Adipocyte (in vitro differentiated cells): ENCODE measurements around the gene CABLES1.

Source experiments
- DNase-seq: peaks from one replicate; pipeline ENCODE4 v3.0.0-alpha.2; 2015; ENCODE audit warnings: low read depth
- H3K27me3 ChIP-seq: replicated peaks from 2 replicates; pipeline ENCODE4 v1.7.0; 2013; ENCODE audit warnings: mild to moderate bottlenecking, low read length, moderate library complexity; ENCODE audit not compliant: control insufficient read depth, insufficient read depth
- H3K36me3 ChIP-seq: 2 replicates; pipeline ENCODE4 v1.7.0; 2013; ENCODE audit warnings: low read length, mild to moderate bottlenecking, moderate library complexity; ENCODE audit not compliant: control insufficient read depth, insufficient read depth, severe bottlenecking
- H3K4me1 ChIP-seq: 2 replicates; pipeline ENCODE4 v1.7.0; 2013; ENCODE audit warnings: mild to moderate bottlenecking, low read length, moderate library complexity; ENCODE audit not compliant: control insufficient read depth, insufficient read depth
- H3K4me3 ChIP-seq: 2 replicates; pipeline ENCODE4 v1.7.0; 2013; ENCODE audit warnings: mild to moderate bottlenecking, low read length, moderate library complexity
- H3K9ac ChIP-seq: 2 replicates; pipeline ENCODE4 v1.7.0; 2013; ENCODE audit warnings: mild to moderate bottlenecking, low read length, moderate library complexity
- H3K9me3 ChIP-seq: 2 replicates; pipeline ENCODE4 v1.7.0; 2013; ENCODE audit warnings: mild to moderate bottlenecking, low read length, moderate library complexity; ENCODE audit not compliant: control insufficient read depth

The CABLES1 gene

DNA sequence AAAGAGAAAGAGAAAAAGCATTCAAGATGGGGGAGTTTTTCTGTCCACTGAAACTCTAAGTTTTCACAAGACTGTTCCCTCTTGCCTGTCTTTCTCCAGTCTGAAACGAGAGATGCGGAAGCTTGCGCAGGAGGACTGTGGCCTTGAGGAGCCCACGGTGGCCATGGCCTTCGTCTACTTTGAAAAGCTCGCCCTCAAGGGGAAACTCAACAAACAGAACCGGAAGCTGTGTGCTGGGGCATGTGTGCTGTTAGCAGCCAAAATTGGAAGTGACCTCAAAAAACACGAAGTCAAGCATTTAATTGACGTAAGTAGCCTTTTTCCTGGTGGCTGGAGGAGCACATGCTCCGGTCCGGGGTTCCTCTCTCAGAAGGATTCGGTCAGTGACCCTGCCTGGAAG, 118.3 kb downstream of the CABLES1 start:
- Histone ChIP-seq H3K4me1 (peaks cover 35% of the 10 kb centered on the region), H3K27me3 (no peaks in the 10 kb centered on the region), H3K9ac (no peak overlapping the region), H3K4me3 (no peak overlapping the region), H3K9me3 (peaks cover 5% of the 10 kb centered on the region), H3K36me3 (peaks cover 70% of the 10 kb centered on the region)
- DNase-seq = no peak

DNA sequence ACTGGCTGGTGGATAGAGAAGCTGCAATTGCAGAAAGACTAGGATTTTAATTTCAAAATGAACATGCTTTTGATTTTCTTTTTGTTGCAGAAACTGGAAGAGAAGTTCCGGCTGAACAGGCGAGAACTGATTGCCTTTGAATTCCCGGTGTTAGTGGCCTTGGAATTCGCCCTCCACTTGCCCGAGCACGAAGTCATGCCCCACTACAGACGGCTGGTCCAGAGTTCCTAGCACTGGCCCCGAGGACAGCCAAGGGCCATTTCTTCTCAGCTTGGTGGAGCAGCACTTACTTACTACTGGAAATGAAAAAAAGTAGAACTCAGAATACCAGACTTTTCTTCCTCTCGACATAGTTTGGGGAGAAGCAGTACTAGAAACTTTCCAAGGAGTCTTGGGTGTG, 121.9 kb downstream of the CABLES1 start:
- Histone ChIP-seq H3K4me3 (no peak overlapping the region), H3K9me3 (no peaks in the 10 kb centered on the region), H3K9ac (peak overlapping the region; percentile 63), H3K27me3 (no peaks in the 10 kb centered on the region), H3K36me3 (peaks cover 56% of the 10 kb centered on the region), H3K4me1 (peaks cover 44% of the 10 kb centered on the region)
- DNase-seq = no peak

DNA sequence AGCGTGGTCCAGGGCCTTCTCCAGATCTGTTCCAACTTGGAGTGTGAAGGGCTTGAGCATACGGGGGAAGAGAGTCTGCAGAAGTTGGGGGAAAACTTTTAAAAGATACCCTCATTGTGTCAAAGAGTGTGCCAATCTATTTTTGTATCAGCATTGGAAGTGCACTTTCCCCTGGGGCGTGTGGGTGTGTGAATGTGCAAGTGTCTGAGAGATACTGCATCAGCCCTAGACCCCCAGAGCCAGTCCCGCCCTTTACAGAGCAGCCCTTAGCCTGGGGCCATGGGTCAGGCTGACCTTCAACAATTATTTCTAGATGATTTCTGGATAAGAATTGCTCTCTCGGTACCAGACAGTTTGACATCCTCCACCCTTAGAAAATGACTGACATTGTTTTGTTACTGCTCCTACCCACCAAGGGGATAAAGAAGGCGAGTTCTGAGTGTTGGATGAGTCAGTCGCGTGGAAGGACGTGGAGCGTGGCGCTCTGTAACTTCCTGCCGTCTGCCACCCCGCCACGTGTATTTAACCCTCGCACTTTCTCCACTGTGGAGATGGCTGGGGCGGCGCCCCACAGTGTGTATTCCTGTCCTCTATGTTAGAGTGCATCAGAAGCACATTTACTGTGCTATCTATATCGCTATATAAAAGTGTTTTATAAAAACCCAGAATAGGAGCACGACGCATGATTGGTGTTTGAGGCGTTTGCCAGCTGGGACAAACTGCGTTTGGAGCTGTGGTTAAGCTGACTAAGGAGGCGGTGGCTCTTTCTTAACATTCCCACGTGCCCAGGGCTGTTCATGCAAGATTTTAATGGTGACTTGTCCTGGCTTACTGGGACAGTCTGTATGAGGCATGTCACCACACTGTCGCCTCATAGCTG, 122.6 kb downstream of the CABLES1 start:
- H3K4me3 ChIP-seq = no peak overlapping the region
- no peaks in the 10 kb centered on the region for H3K27me3 ChIP-seq
- H3K4me1 ChIP-seq = peaks cover 44% of the 10 kb centered on the region
- no peak for DNase-seq
- peaks cover 48% of the 10 kb centered on the region for H3K36me3 ChIP-seq
- peak overlapping the region; percentile 78 for H3K9ac ChIP-seq
- no peaks in the 10 kb centered on the region for H3K9me3 ChIP-seq

DNA sequence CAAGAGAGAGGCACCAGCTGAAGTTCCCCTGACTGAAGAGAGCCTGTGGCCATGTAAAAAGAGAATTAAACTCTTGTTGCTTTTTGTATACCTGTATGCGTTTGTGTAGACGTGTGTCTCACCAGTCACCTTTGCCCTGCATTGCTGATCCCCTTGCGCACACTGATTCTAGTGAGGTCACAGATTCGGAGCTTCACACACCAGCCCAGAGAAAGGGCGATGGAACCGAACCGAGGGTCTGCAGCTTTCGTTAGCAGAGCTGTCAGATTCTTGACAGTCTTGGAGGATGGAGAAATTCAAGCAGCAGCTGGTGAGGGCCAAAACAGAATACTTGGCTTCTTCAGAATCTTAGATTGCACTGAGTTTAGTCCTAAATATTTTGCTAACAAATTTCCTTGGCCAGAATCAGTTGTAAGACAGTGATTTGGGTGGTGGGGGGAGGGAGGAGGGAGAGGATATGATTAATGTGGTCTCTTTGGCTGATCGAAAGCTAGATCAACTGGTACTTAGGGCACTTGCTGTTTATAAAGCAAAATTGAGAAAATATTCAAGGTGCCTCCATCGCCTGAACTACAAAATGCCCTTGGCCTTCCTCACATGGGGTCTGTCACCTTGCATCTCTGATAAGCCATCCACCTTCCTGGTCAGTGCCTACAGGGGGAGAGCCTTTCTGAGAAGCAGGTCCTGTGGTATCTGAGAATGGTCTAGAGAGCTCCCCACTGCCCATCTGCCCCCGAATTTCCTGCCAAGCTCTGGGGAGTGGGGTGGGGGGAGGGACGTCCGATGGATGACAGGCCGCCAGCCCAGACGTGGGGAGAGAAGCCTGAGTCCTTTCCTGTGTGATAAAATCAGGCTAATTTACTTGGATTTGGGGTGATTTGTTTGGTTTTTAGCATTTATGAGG, 123.5 kb downstream of the CABLES1 start:
- H3K36me3 ChIP-seq = peaks cover 39% of the 10 kb centered on the region
- no peaks in the 10 kb centered on the region for H3K9me3 ChIP-seq
- DNase-seq = no peak
- H3K27me3 ChIP-seq = no peaks in the 10 kb centered on the region
- H3K4me1 ChIP-seq = peaks cover 44% of the 10 kb centered on the region
- H3K9ac ChIP-seq = peak overlapping the region; percentile 78
- H3K4me3 ChIP-seq = no peak overlapping the region

DNA sequence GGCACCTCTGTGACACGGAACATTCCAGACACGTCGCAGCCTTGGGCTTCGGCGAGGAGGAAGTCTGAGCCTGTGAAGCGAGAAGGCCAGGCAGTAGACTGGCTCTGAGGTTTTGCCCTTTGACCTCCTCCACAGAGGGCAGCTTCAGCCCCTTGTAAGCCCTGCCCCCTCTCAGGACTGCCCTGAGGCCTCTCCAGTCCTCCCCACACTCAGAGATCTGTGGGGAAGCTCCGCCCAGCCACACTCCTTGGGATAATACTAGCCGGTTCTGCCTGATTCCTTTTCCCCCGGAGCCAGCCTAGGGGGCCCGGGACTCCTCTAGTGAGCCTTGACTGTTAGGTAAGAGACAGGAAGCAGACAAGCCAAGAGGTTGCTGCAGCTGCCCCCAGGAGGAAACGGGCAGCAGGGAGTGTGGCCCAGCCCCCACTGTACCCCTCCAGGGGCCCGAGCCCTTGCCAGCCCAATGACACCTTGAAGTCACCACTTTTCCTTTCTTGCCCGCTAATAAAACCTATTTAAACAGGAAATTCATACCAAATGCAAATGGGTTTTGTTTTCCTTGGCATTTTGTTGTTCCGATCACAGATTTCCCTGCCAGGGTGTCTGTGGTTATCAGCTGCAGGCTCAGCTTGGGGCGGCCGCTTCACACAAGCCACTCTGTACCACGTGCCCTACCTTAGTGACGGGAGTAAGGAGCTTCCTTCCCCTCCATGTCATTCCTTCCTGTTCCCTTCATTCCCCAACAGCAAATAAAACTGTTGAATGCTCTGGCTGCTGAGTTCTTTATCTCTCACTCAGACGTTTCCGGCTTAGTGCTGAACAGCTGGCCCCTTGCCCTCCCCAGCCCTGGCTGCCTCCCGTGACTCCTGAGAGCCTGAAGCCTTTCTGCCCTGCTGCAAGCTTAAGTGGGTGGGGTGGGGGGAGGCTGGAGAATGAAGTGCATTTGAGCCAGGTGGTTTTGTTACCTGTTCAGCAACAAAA, 124.7 kb downstream of the CABLES1 start:
- H3K9ac ChIP-seq = peak overlapping the region; percentile 78
- H3K4me3 ChIP-seq = peak overlapping the region; percentile 65
- peak; percentile 65 for DNase-seq
- peaks cover 45% of the 10 kb centered on the region for H3K4me1 ChIP-seq
- H3K36me3 ChIP-seq = peaks cover 27% of the 10 kb centered on the region
- no peaks in the 10 kb centered on the region for H3K9me3 ChIP-seq
- H3K27me3 ChIP-seq = no peaks in the 10 kb centered on the region

DNA sequence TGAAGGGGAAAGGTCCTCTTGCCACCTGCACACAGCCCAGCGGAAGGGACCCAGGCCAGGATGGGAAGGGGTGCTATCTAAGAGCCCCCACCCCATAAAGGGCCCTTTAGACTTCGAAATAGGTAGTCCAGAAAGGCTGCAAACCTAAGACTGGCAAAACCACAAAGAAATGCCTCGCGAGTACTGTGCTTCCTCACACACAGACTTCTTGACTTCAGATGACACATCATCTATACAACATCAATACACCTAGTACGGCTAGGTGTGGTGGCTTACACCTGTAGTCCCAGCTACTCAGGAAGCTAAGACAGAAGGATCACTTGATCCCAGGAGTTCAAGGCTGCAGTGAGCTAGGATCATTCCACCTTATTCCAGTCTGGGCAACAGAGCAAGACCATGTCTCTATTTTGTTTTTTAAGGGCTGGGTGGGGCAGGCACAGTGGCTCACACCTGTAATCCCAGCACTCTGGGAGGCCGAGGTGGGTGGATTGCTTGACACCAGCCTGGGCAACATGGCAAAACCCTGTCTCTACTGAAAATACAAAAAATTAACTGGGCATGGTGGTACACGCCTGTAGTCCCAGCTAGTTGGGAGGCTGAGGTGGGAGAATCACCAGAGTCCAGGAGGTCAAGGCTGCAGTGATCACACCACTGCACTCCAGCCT, 125.8 kb downstream of the CABLES1 start:
- Histone ChIP-seq H3K9me3 (no peaks in the 10 kb centered on the region), H3K27me3 (no peaks in the 10 kb centered on the region), H3K4me1 (peaks cover 51% of the 10 kb centered on the region)

DNA sequence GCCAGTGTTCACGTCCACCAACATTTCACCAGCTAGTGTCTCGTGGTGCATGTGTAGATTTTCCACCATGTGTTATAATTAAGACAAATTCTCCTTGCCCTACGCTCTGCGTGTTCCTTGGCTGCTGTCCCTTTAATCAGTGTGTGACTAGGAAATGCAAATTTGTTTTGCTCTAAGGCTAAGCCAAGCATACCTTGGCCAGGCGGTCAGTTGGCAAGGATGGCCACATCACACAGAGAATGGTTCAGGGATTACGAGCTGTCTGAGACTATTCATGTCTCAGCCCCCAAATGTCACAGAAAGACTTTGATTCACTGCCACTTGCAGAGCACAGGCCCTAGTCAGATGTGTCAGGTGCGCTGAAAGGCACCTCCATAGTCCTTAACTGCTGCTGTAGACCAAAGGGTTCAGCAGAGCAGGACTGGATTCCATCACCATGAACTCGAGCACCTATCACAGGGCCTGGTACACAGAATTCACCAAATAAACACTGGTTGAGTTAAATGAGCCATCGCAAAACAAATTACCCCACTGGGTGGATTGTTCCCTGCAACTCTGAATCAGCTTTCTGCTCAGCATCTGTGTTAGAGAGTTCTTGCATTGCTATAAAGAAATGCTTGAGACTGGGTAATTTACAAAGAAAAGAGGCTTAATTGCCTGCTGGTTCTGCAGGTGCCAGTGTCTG, 128.4 kb downstream of the CABLES1 start:
- Histone ChIP-seq H3K36me3 (no peaks in the 10 kb centered on the region), H3K27me3 (no peaks in the 10 kb centered on the region), H3K9me3 (no peaks in the 10 kb centered on the region), H3K9ac (no peak overlapping the region), H3K4me1 (peaks cover 33% of the 10 kb centered on the region), H3K4me3 (no peak overlapping the region)
- DNase-seq = no peak

More for the DNA sequence above, 125.8 kb downstream of the CABLES1 start:
- Histone ChIP-seq H3K36me3 (peaks cover 17% of the 10 kb centered on the region), H3K4me3 (no peak overlapping the region), H3K9ac (no peak overlapping the region)
- DNase-seq = no peak

DNA sequence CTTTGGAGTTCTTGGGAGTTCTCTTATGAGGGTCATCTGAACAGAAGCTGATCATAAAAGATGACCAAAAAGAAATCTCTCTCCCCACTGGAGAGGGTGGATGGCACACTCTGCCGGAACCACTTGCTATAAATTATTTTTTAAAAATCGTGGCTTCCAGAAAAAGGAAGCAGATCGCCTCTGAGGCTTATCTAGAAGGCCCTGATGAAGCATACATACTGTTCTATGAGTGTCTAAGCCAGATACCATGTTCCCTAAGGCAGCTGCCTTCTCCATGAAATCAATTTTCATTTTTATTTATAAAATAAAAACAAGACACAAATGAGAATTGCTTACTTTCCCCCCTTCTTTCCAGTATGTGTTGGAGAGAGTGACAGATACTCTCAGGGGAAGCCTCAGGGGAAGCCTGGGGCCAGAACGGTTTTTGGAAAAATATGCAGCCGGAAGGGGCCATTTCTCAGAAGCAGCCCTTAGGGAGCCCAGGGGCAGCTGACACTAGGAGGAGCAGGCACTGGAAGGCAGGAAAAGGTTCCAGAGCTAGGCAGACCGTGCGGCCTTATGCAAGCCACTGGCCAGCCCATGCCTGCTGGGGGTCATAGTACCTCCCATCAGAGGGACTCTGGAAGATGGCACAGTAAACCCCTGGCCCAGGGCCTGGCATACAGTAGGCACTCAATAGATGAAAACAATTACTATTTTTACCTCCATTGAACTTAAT, 130.6 kb downstream of the CABLES1 start:
- H3K36me3 ChIP-seq = no peaks in the 10 kb centered on the region
- H3K4me3 ChIP-seq = no peak overlapping the region
- no peaks in the 10 kb centered on the region for H3K27me3 ChIP-seq
- no peak for DNase-seq
- no peaks in the 10 kb centered on the region for H3K9me3 ChIP-seq
- no peak overlapping the region for H3K9ac ChIP-seq
- H3K4me1 ChIP-seq = peaks cover 12% of the 10 kb centered on the region

DNA sequence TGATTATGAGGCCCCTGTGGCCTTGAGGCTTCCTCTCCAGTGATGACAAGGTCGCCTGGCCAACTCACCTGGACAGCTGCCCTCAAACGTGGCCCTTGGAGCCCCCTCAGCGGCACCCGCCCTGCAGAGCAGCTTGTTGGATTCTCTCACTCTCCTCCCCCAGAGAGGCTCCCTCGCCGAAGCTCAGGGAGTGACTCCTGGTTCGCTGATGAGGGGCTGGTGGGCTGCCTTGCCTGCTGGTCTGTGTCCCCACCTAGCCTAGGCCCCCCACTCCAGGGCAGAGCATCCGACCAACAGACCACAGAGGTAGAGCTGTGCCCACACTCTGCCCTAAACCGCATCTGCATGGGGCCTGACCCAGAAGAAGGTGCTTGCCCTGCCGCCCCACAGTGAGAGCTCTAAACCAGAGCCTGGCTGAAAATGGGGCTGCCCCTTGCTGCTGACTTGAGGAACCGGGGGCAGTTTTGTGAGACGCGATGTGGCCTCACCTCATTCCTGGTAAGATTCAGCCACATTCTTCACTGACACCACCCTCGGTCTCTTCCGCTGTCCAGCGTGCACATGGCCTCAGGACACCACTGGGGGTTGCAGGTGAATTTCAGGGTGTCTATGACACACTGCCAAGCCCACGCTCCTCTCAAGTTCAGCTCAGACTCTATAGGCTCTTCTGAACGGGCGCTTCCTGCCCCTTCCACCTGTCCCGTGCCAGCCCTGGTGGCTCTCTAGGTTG, 131.6 kb downstream of the CABLES1 start:
- no peak for DNase-seq
- Histone ChIP-seq H3K27me3 (no peaks in the 10 kb centered on the region), H3K4me1 (peaks cover 10% of the 10 kb centered on the region), H3K36me3 (no peaks in the 10 kb centered on the region), H3K9me3 (no peaks in the 10 kb centered on the region), H3K4me3 (no peak overlapping the region), H3K9ac (no peak overlapping the region)
